NCI-H69 (cell line): ENCODE results near the gene LRCH4.
"Not testable (repeated sequence)": the region's sequence is repeated elsewhere in the genome, so short reads cannot be mapped to it uniquely, and the experiment has no call there.

Experiments
- DNase-seq: peaks from one replicate; lab custom pipeline; 2025; lab: John Stamatoyannopoulos, UW

Gene LRCH4

DNA sequence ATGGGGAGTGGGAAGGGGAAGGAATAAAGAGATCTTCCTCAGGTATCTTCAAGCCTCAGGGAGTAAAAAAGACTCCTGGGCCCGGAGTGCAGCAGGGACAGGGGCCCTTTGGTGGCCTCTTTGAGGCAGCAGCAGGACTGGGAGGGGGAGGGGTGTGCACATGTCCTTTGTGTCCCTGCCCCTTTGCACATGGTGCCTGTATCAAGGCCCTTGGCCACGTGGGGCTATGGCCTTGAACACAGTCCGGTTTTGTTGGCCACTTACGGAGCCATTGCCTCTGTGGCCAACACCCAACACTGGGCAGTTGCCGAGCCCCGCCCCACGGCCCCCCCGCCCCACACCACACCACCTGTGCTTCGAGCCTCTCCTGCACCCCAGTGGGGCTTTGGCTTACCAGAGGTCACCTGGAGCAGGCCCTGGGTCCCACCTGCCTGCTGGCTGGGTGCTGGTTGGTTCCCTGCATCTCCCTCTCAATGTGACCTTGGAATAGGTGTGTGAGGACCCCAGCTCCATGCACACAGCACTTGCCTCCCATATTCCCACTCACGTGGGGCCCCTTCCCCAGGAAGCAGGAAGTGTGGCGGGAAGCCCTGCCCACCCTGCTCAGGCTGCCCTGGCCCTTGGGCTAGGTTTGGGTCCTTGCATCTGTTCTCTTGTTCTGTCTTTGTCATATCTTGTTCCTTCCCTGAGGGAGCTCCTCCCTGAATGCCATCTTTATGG, 17.6 kb downstream of the LRCH4 start:
- peak; percentile 17 for DNase-seq

DNA sequence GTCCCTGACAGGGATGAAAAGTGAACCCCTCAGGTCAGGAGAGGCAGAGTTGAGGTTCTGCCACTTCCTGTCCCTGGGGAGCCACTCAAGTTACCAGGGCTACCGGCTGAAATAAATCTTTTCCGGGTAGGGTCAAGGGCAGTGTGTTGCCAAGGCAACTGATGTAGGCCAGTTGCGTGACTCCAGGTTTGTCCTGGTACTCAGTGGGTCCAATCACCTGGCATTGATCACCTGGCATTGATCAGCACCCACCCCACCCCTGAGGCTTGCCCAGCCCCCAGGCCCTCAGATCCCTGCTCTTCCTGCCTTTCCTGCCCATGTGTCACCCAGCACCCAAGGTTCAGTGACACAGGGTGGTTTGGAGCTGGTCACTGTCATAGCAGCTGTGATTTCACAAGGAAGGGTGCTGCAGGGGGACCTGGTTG, 18.2 kb downstream of the LRCH4 start:
- peak; percentile 43 for DNase-seq

DNA sequence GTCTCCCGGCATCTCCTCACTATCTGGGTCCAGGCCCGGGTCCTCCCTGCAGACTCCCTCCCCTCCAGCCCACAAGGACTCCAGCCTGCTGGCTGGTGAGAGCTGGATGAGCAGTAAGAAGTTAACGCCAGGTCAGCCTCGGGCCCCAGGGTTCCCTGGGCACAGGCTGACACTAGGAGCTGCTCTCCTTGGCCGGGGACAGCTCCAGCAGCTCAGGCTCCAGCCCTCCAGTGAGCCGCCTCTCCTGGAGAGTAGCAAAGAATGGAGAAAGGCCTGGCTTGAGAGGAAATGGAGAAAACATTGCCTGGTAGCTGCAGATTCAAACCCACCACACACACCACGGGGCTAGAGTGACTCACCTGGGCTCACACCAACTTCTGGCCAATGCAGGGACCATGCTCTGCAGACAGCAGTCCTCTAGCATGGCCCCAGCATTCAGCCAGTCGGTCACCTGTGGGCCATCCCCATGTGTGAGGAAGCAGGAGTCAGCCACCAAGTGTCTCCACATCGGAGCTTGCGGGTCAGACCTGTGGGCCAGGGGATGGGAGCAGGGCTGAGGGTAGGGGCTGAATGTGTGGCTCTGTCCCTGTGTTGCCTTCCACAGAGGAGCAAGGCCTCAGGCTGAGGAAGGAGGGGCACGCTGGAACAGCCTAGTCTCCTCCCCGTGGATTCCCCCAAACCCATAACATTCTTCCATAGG, 18.7 kb downstream of the LRCH4 start:
- DNase-seq, result no peak

DNA sequence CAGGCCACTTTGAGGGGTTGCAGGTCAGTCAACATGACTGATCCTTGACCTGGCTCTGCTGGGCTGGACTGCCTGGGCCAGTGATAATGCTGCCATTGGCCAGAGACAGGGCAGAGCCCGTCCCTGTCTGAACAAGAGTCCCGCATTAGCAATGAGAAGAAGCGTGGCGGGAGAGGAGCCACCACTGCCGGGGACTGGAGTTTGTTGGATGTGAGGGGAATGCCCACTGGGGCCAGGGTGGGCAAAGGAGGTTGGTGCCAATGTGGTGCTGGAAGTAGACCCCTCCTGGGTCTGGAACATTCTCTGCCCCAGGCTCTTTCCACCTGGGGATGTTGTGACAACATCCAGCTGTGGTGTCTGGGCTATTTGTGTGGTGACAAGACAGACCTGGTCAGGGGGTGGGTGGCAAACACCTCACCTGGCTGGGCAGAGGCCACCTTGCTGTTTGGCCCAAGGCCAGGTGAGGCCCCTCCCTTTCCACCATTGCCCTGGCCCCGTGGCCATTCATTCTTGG, 19.9 kb downstream of the LRCH4 start:
- no peak for DNase-seq

DNA sequence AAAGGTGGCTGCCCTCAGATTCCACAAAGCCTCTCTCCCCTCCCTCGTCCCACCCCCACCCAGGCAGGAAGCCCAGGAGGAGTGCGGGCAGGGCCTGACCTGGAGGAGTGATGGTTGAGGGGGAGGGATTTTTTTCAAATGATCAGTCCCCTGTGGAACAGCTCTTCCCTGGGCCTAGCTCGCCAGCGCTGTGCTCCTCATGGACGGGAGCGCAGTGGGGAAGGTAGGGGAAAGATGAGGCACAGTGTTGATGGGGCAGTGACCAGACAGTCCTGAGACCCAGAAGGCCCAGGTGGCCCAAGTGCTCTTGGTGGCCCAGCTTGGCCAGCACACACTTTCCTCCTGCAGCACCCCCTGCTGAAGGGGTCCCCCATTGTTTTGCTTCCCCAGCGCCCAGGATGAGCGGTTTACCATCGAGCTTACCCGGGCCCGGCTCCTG, 20.8 kb downstream of the LRCH4 start:
- DNase-seq, result no peak

DNA sequence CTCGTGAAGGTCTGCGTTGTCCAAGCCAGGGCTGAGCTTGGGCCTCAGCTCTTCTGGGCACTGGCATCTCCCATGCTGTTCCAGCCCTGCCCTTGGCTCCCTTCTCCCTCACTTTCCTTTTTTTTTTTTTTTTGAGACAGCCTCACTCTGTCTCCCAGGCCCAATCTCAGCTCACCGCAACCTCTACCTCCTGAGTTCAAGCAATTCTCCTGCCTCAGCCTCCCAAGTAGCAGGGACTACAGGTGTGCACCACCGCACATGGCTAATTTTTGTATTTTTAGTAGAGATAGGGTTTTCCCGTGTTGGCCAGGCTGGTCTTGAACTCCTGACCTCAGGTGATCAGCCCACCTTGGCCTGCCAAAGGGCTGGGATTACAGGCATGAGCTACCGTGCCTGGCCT, 21.5 kb downstream of the LRCH4 start:
- DNase-seq, result not testable (repeated sequence)

DNA sequence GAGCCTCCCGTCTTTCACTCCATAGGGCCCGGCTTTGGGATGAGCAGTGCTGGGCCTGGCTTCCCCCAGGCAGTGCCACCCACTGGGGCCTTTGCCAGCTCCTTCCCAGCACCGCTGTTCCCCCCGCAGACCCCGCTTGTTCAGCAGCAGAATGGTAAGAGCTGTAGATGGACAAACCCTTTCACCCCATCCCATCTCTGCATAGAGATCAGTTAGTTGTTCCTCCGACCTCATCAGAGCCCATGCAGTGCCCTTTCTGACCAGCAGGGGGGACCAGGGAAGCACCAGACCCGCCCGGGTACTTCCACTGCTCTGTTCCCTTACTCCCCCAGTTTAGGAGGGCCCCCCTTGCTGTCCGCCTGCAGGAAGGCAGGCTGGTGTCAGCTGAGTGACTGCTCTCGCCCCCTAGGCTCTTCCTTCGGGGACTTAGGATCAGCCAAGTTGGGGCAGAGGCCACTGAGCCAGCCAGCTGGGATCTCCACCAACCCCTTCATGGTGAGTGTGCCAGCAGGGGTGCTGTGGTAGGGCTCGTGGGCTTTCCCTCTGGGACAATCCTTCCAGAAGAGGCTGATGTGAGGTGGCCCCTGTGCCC, 22.0 kb downstream of the LRCH4 start:
- DNase-seq, result peak; percentile 63

DNA sequence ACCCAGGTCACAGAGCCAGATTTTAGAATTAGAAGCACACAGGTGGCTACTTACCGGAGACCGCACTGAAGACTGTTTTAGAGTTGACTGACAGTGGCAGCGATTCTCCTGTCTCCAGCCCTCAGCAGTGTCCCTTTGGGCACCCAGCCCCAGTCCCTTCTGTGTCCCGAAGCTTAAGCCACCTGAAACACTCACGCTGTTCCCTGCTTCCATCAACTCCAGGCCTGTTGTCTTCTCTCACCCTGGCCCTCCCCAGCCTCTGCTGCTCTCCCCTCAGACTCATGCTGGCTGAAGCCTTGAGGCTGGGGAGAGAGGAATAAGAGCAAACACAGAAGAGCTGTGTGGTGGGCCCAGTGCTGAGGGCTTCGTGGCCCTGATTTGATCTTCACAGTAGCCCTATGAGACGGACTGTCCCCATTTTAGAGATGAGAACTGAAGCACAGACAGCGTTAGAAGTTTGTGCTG, 22.8 kb downstream of the LRCH4 start:
- no peak for DNase-seq

DNA sequence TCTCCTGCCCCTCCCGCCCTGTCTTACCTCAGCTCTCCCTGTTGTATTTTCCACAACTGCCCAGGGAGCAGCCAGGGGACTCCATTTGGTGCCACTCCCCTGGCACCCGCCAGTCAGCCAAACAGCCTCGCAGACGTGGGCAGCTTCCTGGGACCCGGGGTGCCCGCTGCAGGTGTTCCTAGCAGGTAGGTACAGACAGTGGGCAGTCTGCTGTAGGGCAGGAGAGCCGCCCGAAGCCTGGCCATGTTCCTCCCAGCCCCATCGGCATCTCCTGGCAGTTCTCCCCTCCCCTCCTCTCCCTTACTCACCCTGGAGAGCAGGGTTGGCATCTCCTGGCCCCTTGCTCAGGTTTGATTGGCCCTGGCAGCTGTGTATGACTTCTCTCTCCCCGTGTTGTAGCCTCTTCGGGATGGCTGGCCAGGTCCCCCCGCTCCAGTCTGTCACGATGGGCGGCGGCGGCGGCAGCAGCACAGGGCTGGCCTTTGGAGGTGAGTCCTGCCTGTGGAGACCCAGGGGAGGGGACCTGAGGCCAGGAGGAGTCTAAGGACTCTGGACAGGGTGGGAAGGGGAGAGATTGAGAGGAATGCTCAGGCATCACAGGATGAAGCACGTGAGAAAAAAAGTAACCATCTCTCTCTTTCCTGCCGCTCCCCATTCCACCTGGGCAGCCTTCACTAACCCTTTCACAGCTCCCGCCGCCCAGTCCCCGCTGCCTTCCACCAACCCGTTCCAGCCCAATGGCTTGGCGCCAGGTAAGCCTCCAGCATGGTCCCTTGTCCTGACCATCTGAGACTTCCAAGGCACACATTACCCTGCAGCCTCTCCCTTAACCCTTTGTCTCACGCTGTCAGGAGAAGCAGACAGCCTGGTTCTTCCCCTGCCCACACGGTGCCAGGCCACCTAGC, 23.5 kb downstream of the LRCH4 start:
- no peak for DNase-seq

DNA sequence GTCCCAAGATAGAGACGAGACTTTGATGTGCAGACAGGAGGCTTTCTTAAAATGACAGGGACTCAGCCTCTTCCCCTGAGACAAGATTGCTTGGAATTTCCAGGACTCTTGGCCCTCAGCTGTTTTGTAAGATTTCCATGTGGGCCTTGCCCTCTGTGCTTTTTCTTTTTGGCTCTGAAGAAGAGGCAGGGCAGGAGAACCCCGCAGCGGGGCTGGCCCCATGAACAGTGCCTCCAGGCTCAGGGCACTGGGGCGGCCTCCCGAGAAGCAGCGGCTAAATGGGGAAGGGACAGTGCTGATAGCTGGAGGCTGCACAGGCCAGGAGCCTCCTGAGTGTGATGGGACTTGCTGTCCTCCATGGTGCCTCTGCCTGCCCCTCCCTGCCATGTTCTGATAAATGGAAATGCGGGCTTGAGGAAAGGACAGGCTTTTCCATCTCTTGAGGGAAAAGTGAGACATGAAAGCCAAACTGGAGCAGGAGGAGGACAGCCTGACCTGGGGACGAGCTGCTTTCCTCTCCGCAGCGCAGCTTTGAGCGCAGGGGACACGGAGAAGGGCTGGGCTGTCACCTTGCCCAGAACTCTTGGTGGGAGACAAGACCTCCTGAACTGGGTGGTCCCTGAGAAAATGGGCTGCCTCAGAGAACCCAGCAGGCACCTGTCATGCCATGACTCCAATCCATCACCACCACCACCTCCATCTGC, 24.3 kb downstream of the LRCH4 start:
- DNase-seq, result no peak

DNA sequence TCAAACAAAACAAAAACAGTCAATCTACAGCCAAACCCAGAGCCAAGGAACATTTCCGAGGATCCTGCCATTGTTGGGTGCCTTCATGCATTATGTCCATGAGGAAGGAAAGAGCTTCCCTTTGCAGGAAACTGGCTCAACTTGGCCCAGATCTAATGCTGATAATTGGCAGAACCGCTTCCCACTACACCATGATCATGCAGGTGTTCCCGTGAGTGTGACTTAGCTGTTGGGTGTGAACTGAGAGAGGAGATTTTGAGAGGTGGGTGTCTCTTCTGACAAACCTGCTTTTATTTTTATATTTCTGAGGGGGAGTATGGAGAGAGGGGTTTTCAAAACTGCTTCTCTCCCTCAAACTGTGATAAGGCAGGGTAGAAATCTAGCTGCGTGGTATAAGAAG, 26.8 kb downstream of the LRCH4 start:
- no peak for DNase-seq

DNA sequence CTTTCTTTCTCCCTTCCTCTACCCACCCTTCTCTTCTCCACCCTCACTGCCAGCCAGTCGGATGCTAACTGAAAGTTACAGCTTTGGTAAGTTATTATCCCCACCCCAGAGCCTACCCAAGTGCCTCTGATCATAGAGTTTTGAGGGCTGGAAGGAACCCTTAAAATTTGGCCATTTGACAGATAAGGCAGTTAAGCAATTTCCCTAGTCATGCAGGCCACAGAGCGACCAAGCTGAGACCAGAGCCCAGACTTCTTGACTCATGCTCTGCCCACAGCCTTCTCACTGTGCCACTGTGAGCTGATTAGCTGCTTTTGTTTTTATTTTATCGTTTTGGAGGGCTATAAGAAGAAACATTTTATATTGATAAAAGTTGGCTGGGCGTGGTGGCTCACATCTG, 29.4 kb downstream of the LRCH4 start:
- DNase-seq, result no peak

DNA sequence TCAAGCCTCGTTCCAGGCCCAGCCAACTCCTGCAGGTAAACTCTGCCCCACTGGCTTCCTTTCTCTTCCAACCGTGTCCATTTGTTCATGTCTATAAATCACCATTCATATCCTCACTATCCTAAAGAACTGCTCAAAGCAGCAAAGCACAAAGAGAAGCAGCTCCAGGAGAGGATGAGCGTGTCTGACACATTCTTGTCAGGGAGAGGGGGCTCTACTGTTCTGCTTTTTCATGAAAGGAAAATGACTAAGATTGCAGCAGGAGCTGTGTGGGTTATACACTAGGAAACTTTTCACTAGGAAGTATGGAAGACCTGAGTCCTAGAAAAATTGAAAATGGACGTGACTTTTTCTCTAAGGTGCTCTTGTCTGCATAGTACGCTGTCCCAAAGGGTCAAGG, 30.2 kb downstream of the LRCH4 start:
- DNase-seq, result no peak

DNA sequence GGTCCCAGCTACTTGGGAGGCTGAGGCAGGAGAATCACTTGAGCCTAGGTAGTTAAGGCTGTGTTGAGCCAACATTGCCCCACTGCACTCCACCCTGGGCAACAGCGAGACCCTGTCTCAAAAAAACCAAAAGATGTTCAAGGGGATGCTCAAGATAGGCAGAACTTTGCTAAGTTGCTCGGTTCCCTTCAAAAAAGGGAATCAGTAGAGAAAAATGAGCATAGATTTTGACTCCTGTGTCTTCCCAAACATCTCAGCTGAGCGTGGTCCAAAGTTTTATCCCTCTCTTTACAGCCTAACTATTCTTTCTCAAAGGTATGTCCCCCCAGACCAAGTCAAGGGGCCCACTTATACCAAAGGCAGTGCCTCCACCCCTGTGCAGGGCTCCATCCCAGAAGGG, 32.9 kb downstream of the LRCH4 start:
- no peak for DNase-seq

DNA sequence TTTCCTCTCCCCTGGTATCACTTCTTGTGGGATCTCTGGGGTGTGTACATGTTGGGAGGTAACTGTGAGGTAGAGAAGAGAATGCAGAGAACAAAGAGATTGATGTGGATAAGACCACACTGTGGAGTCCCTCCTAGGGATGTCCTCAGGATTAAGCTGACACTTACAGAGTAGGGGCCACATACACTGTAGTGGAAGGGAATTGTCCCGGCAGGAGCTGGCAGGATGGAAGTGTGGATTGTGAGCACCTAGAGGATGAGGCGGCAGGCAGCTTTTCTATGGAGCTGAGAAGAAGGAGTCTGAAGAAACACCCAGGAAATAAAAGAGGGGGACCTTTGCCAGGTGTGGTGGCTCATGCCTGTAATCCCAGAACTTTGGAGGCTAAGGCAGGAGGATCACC, 33.4 kb downstream of the LRCH4 start:
- DNase-seq, result no peak

DNA sequence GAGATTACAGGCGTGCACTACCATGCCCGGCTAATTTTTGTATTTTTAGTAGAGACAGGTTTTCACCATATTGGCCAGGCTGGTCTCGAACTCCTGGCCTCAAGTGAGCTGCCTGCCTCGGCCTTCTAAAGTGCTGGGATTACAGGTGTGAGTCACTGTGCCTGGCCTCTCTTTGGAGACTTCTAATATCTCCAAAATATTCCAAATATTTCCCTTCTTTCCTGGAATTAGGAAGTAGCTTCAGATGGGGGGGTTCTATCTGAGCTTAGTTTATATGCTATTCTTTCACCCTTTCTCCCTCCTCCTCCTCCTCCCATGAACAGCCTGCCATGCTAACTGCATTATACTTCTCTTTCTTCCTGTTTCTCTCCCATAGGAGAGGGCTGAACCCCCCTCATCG, 37.5 kb downstream of the LRCH4 start:
- DNase-seq, result not testable (repeated sequence)

DNA sequence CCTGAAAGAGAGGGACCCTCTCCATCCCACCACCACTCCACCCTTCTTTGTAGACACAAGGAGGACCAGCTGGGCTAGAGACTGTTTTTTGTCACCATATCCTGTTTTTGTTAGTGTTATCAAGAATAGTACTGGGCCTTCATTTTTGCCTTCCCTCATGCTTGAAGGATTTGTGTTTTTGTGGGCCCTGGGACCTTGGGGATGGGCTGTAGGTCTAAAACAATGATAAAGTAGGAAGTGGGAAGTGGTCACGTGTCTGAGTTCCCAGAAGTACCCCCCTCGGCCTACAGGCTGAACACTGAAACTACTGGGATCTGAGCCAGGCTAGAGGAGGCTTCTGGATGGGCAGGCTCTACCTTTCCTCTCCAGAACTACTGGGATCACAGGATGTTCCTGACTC, 38.1 kb downstream of the LRCH4 start:
- peak; percentile 55 for DNase-seq

DNA sequence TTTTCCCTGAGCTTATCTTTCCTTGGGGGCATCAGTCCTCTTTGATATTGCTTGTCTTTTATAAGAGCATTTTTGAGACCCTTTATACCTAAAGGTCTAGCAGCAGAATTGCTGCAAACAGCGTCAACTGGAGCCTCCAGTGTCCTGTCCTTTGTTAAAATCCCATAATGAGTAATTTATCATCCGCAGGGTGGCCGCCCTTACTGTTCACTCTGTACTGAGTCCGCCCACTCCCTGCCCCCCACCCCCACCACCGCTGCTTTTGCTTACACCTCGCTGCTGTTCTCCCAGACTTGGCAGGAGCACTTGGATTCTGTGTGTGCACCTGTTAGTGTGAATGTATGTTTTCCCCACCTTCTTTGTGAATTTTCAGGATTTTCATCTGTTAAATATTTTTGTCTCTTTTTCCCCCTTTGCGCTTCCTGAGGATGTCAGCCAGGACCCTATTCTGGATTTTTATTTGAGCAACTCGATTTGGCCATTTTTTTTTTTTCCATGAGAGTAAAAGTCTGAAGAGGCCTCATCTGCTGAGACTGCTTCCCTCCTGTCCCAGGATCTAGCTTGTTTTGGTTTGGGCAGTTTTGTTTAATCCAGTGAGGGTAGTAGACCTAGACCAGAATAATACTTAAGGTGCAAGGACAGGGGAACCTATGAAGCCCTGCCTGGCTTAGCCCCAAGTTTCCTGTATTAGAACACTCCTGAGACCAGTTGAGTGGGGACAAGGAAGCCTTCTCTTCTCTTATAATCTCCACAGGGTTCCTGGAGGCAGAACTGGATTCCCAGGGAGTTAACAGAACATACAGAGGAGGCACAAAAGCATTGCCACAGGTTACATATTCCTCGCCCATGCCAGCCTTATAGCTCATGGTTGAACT, 38.8 kb downstream of the LRCH4 start:
- DNase-seq, result peak; percentile 89

DNA sequence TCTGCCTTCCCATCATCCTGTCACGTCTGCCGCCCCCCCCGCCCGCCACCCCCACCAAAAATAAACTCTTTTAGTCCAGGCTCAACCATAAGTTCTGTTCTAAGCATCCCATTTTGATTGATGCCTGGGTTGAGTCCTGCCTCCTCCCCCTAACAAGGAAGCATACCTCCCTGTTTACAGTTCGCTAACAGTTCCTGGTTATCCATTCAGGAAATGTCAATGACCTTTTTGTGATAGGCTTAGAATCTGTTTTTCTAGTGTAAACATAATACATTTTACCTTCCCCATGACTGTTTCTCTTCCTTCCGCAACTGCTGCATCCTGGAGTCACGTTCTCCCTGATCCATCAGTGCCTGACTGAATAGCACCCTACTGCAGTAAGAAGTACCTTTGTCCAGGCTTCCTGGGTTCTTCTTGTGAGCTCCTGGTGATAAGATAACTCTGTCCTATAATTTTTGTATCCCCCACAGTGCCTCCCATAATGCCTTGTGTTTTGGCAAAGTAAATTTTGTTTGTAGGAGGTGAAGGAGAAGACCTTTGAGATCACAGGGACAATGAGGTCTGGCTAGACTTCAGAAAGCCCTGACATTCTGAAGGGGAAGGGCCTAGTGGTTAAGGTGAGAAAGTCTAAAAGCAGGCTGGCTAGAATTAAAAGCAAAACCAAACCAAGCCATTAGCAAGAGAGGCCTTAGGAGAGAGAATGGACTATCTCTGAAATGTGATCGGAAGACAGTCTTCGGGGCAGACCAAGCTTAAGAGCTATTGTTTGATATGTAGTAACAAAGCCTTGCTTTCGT, 39.6 kb downstream of the LRCH4 start:
- DNase-seq, result peak; percentile 87
